BLaER1 treated with 17β-estradiol and CSF1 and Interleukin-3, amounts not matched to agents 10 nM and 100 nM (cell line): ENCODE measurements around the gene ARID1B.

ENCODE experiments used
- H3K27ac ChIP-seq, 11 experiments: shearing (Covaris generic); formaldehyde crosslinking; 2 replicates each; pipeline ENCODE4 v1.8.1; 2022
- H3K27me3 ChIP-seq, 11 experiments: shearing (Covaris generic); formaldehyde crosslinking; 2 replicates each; pipeline ENCODE4 v1.8.1; 2022
- H3K36me3 ChIP-seq, 11 experiments: shearing (Covaris generic); formaldehyde crosslinking; 2 replicates each; pipeline ENCODE4 v1.8.1; 2022
- H3K4me1 ChIP-seq, 10 experiments: shearing (Covaris generic); formaldehyde crosslinking; 2 replicates each; pipeline ENCODE4 v1.8.1; 2022
- H3K4me2 ChIP-seq, 11 experiments: shearing (Covaris generic); formaldehyde crosslinking; 2 replicates each; pipeline ENCODE4 v1.8.1; 2022
- H3K4me3 ChIP-seq, 10 experiments: shearing (Covaris generic); formaldehyde crosslinking; 2 replicates each; pipeline ENCODE4 v1.8.1; 2022
- H3K9ac ChIP-seq, 11 experiments: shearing (Covaris generic); formaldehyde crosslinking; 2 replicates each; pipeline ENCODE4 v1.8.1; 2022
- H3K9me3 ChIP-seq, 11 experiments: shearing (Covaris generic); formaldehyde crosslinking; replicated peaks in 1 of 11; 2 replicates each; pipeline ENCODE4 v1.8.1; 2022
- H4K20me1 ChIP-seq, 11 experiments: shearing (Covaris generic); formaldehyde crosslinking; 2 replicates each; pipeline ENCODE4 v1.8.1; 2022
- Cebpa-rat ChIP-seq, 11 experiments: shearing (Covaris generic); IDR thresholded peaks; 2 replicates each; pipeline ENCODE4 v1.8.1; 2022

ARID1B gene

DNA sequence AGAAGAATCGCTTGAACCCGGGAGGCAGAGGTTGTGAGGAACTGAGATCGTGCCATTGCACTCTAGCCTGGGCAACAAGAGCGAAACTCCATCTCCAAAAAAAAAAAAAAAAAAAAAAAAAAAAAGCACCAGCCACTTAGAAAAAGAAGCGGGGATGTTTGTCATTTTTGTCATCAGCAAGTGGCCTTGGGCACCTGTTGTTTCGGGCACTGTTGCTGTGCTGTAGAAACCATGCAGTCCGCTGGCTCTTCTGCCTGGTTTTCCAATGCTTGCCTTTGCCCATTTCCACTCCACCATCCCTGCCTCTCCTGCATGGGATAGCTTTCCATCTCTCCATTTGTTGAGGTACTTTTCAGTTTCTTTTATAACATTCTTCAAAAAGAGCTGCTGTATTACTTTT lies 129.3 kb downstream of the ARID1B start:
- H3K4me2 ChIP-seq: no peak overlapping the region
- no peaks in the 10 kb centered on the region for H3K9me3 ChIP-seq
- H3K27ac ChIP-seq: no peak overlapping the region
- H3K4me1 ChIP-seq: peaks cover 0 to 25% (median 9%) of the 10 kb centered on the region in 10 experiments; a peak in 15 of 20 replicates
- H3K9ac ChIP-seq: no peak overlapping the region
- peaks cover 2 to 83% (median 62%) of the 10 kb centered on the region in 11 experiments; a peak in 19 of 22 replicates for H4K20me1 ChIP-seq
- peaks cover 25 to 82% (median 36%) of the 10 kb centered on the region in 11 experiments; a peak in 21 of 22 replicates for H3K36me3 ChIP-seq
- H3K4me3 ChIP-seq: no peak overlapping the region
- TF ChIP-seq Cebpa-rat (IDR thresholded peaks at IDR 0.05): no peak
- no peaks in the 10 kb centered on the region for H3K27me3 ChIP-seq

DNA sequence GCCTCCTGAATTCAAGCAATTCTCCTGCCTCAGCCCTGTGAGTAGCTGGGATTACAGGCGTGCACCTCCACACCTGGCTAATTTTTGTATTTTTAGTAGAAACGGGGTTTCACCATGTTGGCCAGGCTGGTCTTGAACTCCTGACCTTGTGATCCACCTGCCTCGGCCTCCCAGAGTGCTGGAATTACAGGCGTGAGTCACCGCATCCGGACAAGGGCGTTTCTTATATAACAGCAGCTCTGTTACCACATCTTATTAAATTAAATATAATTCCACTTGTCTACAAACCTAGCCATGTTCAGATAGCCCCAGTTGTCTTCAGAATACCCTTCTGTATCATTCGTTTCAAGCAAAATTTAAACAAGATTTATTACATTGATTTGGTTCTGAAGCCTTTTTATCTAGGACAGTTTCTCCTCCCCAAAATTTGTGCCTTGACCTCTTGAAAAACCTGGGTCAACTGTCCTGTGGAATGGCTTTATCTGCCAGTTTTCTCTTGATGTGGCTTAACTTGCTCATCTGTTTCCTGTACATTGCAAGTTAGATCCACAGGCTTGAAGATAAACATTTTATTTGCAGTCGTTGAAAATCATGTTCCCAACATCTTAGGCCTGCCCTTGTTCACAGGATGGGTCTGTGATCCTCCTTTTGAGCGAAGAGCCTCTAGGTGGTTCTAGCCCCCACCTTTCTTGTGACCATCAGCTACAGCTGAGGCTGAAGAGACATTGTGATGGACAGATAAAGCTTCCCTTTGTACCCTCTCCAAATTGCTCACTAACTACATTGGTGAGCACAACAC lies 132.2 kb downstream of the ARID1B start:
- Histone ChIP-seq H3K4me2 (peak overlapping the region in 6 of 11 experiments; percentile 2 to 50 (median 26); a peak in 9 of 22 replicates), H3K4me3 (no peak overlapping the region), H3K27me3 (no peaks in the 10 kb centered on the region), H3K4me1 (peaks cover 9 to 30% (median 18%) of the 10 kb centered on the region in 10 experiments; a peak in 18 of 20 replicates), H4K20me1 (peaks cover 6 to 86% (median 72%) of the 10 kb centered on the region in 11 experiments; a peak in 18 of 22 replicates), H3K9me3 (no peaks in the 10 kb centered on the region), H3K9ac (no peak overlapping the region), H3K27ac (no peak overlapping the region), H3K36me3 (peaks cover 9 to 85% (median 27%) of the 10 kb centered on the region in 11 experiments; a peak in 21 of 22 replicates)
- TF ChIP-seq Cebpa-rat (IDR thresholded peaks at IDR 0.05): no peak

DNA sequence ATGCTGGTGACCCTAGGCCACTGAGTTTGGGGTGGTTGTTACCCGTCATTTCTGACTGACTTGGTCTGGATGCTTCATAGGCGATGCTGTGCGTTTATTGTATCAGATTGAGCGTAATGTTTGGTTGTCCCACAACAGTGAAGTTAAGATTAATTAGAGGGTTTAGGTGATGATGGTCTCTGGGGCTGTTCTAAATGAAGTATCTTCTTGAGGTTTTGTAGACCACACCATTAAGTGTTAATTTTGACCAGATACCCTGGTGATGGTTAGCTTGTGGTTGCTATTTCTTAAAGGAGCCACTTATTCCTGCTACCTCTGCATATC lies 132.8 kb downstream of the ARID1B start:
- H4K20me1 ChIP-seq: peaks cover 6 to 86% (median 70%) of the 10 kb centered on the region in 11 experiments; a peak in 18 of 22 replicates
- H3K27ac ChIP-seq: no peak overlapping the region
- no peak overlapping the region for H3K4me3 ChIP-seq
- H3K9ac ChIP-seq: no peak overlapping the region
- TF ChIP-seq Cebpa-rat (IDR thresholded peaks at IDR 0.05): no peak
- peaks cover 9 to 32% (median 18%) of the 10 kb centered on the region in 10 experiments; a peak in 18 of 20 replicates for H3K4me1 ChIP-seq
- no peaks in the 10 kb centered on the region for H3K9me3 ChIP-seq
- H3K4me2 ChIP-seq: peak overlapping the region in 5 of 11 experiments; percentile 2 to 40 (median 24); a peak in 6 of 22 replicates
- no peaks in the 10 kb centered on the region for H3K27me3 ChIP-seq
- H3K36me3 ChIP-seq: peaks cover 5 to 82% (median 27%) of the 10 kb centered on the region in 11 experiments; a peak in 18 of 22 replicates

- H3K36me3 ChIP-seq: peaks cover 0 to 75% (median 24%) of the 10 kb centered on the region in 11 experiments; a peak in 16 of 22 replicates
- no peak overlapping the region for H3K9ac ChIP-seq
- H3K27me3 ChIP-seq: no peaks in the 10 kb centered on the region
- H3K4me1 ChIP-seq: peaks cover 16 to 42% (median 26%) of the 10 kb centered on the region in 10 experiments
- 0 out of 22 replicates have a peak overlapping the region, but pooled peaks of 1 of the 11 experiments have one; percentile 12 for H3K4me2 ChIP-seq
- H3K27ac ChIP-seq: no peak overlapping the region
- H4K20me1 ChIP-seq: peaks cover 6 to 86% (median 71%) of the 10 kb centered on the region in 11 experiments; a peak in 18 of 22 replicates
- H3K4me3 ChIP-seq: no peak overlapping the region
- no peaks in the 10 kb centered on the region for H3K9me3 ChIP-seq
- no peak for TF ChIP-seq Cebpa-rat (IDR thresholded peaks at IDR 0.05)
Measured at GRCh38 chr6:156910938-156911337, 133.8 kb downstream of the ARID1B start.

DNA sequence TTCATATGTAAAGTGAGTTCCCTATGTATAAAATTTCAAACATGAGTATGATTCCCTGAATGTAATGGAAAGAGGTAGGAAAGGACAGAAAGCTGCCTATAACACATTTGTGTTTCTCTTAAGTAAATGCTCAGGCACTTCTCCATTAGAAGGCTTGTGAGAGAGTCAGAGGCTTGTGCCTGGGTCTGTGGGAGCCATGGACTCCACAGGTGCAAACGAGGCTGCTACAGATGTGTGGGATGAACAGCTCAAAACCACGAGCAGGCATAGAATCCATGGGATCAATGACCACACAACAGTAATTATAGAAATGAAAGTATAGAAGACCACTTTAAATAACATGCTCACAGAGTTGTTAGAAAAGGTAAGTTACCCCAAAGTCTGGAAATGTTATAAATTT lies 134.4 kb downstream of the ARID1B start:
- H4K20me1 ChIP-seq: peaks cover 6 to 86% (median 71%) of the 10 kb centered on the region in 11 experiments; a peak in 18 of 22 replicates
- no peaks in the 10 kb centered on the region for H3K27me3 ChIP-seq
- H3K4me1 ChIP-seq: peaks cover 22 to 48% (median 33%) of the 10 kb centered on the region in 10 experiments
- H3K9ac ChIP-seq: no peak overlapping the region
- peaks cover 0 to 69% (median 17%) of the 10 kb centered on the region in 11 experiments; a peak in 15 of 22 replicates for H3K36me3 ChIP-seq
- no peak overlapping the region for H3K4me3 ChIP-seq
- no peak for TF ChIP-seq Cebpa-rat (IDR thresholded peaks at IDR 0.05)
- no peaks in the 10 kb centered on the region for H3K9me3 ChIP-seq
- H3K4me2 ChIP-seq: peak overlapping the region in 1 of 11 experiments; percentile 12; a peak in 2 of 22 replicates
- no peak overlapping the region for H3K27ac ChIP-seq

DNA sequence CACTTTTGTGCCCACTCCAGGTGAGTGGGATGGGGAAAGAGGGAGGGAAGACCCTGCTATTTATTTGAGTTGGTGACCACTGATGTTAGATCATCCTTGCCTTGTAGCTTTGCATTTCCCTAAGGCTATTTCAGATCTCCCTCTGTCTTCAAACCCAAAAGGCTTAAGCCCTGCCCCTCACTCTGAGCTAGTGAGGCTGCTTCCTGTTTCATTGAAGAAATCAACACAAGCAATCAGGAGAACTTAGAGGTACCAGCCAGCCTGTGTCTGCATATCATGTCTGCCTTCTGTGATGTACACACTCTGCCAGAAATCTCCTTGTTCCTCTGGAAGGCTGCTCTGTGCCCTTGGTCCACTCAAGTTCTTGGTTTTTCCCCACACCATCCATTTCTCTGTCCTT lies 135.3 kb downstream of the ARID1B start:
- Histone ChIP-seq H3K9ac (no peak overlapping the region), H3K9me3 (no peaks in the 10 kb centered on the region), H3K36me3 (peaks cover 0 to 62% (median 17%) of the 10 kb centered on the region in 11 experiments; a peak in 14 of 22 replicates), H3K27ac (no peak overlapping the region), H3K4me2 (peak overlapping the region in 2 of 11 experiments; percentile 26 to 33; a peak in 3 of 22 replicates), H3K27me3 (no peaks in the 10 kb centered on the region), H3K4me1 (peaks cover 29 to 57% (median 41%) of the 10 kb centered on the region in 10 experiments), H3K4me3 (no peak overlapping the region), H4K20me1 (peaks cover 10 to 87% (median 74%) of the 10 kb centered on the region in 11 experiments; a peak in 19 of 22 replicates)
- TF ChIP-seq Cebpa-rat (IDR thresholded peaks at IDR 0.05): no peak

DNA sequence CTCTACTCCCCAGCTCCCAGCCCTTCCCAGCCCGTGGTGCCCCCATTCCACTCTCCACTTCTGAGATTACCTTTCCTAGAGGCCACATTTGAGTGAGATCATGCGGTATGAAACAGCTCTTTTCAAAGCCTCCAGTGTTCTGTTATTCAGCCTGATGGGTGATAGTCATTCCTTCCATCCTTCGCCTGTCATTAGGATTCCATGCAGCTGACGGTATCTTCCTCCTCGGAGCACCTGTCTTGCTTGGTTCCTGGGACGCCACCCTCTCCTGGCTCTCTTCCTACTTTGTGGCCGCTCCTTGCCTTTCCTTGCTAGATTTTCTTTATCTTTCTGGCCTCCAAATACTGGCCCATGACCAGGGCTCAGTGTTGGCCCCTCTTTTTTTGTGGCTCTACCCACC lies 137.0 kb downstream of the ARID1B start:
- Histone ChIP-seq H3K4me3 (no peak overlapping the region), H3K9me3 (no peaks in the 10 kb centered on the region), H3K27ac (no peak overlapping the region), H3K4me1 (peaks cover 37 to 61% (median 53%) of the 10 kb centered on the region in 10 experiments), H3K4me2 (no peak overlapping the region), H3K9ac (no peak overlapping the region), H3K36me3 (peaks cover 0 to 49% (median 17%) of the 10 kb centered on the region in 11 experiments; a peak in 14 of 22 replicates), H4K20me1 (peaks cover 19 to 87% (median 76%) of the 10 kb centered on the region in 11 experiments; a peak in 21 of 22 replicates), H3K27me3 (no peaks in the 10 kb centered on the region)
- TF ChIP-seq Cebpa-rat (IDR thresholded peaks at IDR 0.05): no peak

DNA sequence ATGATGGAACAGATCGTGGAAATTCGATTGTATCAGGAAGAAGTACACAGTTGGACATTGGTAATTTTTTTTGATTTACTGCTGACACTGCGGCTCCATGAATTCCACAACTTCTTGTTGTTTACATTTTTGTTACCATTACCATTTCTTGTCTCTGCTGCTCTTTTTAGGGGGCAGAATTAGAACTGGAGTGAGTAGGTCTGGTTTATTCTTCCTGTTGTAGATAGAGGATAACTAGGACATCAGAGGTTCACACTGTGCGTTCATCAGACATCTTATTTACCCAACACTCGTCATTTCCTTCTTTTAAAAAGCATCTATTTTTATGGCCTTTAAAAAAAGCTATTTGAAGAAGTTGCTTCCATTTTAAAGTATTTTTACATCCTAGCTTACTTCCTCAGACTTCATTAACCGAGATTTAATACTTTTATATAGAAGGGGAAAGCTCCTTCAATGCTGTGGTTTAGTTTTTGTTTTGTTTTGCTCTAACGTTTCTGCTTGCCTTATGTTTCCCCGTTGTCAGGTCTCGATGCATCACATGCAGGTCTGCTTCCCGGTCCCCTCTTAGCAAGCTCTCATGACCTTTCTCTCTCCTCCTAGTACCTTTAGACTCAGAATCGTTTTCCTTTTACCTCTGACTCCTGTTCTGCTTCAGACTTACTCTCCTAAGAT lies 139.1 kb downstream of the ARID1B start:
- Histone ChIP-seq H3K36me3 (peaks cover 0 to 65% (median 24%) of the 10 kb centered on the region in 11 experiments; a peak in 16 of 22 replicates), H3K9ac (no peak overlapping the region; a peak in 1 of 22 replicates), H3K4me1 (peaks cover 30 to 76% (median 61%) of the 10 kb centered on the region in 10 experiments), H3K9me3 (no peaks in the 10 kb centered on the region), H3K4me3 (no peak overlapping the region), H3K27ac (peak overlapping the region in 8 of 11 experiments; percentile 0 to 52 (median 16); a peak in 7 of 22 replicates), H3K27me3 (no peaks in the 10 kb centered on the region), H3K4me2 (peak overlapping the region; percentile 32 to 74 (median 46); a peak in 20 of 22 replicates), H4K20me1 (peaks cover 19 to 87% (median 70%) of the 10 kb centered on the region in 11 experiments; a peak in 21 of 22 replicates)
- no peak for TF ChIP-seq Cebpa-rat (IDR thresholded peaks at IDR 0.05)
